ENCODE measurements around the gene RNASEL. TPM values are rescaled to one million over a fixed set of nuclear protein-coding genes. Genes with fewer than 3 reads are reported as not detected.

The RNASEL gene
- total and polyA plus RNA-seq, 9 donors = 6.7 to 15.0 (median 9.7) TPM

- no peaks in the 10 kb centered on the region for H3K27me3 ChIP-seq
- no peaks in the 10 kb centered on the region for H3K9me3 ChIP-seq
- no peak for DNase-seq
- no peaks in the 10 kb centered on the region for H3K36me3 ChIP-seq
- H3K27ac ChIP-seq = no peak overlapping the region
- 85 to 86% (median 86%) methylated on average over 4 of the region's 4 CpGs for WGBS, 3 donors
- intact Hi-C loops (cut with DNase I) = no loop called here
- TF ChIP-seq POLR2A (IDR thresholded peaks at IDR 0.05) (no peak), EP300 (IDR thresholded peaks at IDR 0.05) (no peak), CTCF (IDR thresholded peaks at IDR 0.05) (no peak)
- no peak overlapping the region for H3K4me3 ChIP-seq
- no peaks in the 10 kb centered on the region for H3K4me1 ChIP-seq (ENCODE audit: insufficient read depth)
Observed at GRCh38 chr1:182563095-182563494, 26.0 kb downstream of the RNASEL start.

GRCh38 chr1:182561456-182561855, 27.6 kb downstream of the RNASEL start:
- intact Hi-C loops (cut with DNase I) = no loop called here
- DNase-seq = no peak
- no peak overlapping the region for H3K27ac ChIP-seq

GRCh38 chr1:182560392-182560984, 28.6 kb downstream of the RNASEL start:
- Histone ChIP-seq H3K9me3 (no peaks in the 10 kb centered on the region), H3K27ac (no peak overlapping the region), H3K27me3 (no peaks in the 10 kb centered on the region), H3K4me1 (ENCODE audit: insufficient read depth) (no peaks in the 10 kb centered on the region), H3K4me3 (no peak overlapping the region), H3K36me3 (no peaks in the 10 kb centered on the region)
- WGBS, 3 donors = 54 to 61% (median 58%) methylated on average over 7 of the region's 7 CpGs
- DNase-seq = no peak
- no peak for TF ChIP-seq EP300 (IDR thresholded peaks at IDR 0.05)
- no peak for TF ChIP-seq CTCF (IDR thresholded peaks at IDR 0.05)
- no peak for TF ChIP-seq POLR2A (IDR thresholded peaks at IDR 0.05)
- intact Hi-C loops (cut with DNase I) = no loop called here

More at GRCh38 chr1:182561456-182561855, 27.6 kb downstream of the RNASEL start:
- 72 to 85% (median 83%) methylated on average over 4 of the region's 4 CpGs for WGBS, 3 donors
- H3K27me3 ChIP-seq = no peaks in the 10 kb centered on the region
- no peaks in the 10 kb centered on the region for H3K36me3 ChIP-seq
- TF ChIP-seq CTCF (IDR thresholded peaks at IDR 0.05) (no peak), EP300 (IDR thresholded peaks at IDR 0.05) (no peak), POLR2A (IDR thresholded peaks at IDR 0.05) (no peak)
- H3K4me3 ChIP-seq = no peak overlapping the region
- H3K9me3 ChIP-seq = no peaks in the 10 kb centered on the region
- H3K4me1 ChIP-seq (ENCODE audit: insufficient read depth) = no peaks in the 10 kb centered on the region

- intact Hi-C loops (cut with DNase I) = no loop called here
- Histone ChIP-seq H3K27ac (no peak overlapping the region), H3K36me3 (no peaks in the 10 kb centered on the region), H3K9me3 (no peaks in the 10 kb centered on the region), H3K27me3 (no peaks in the 10 kb centered on the region), H3K4me3 (no peak overlapping the region), H3K4me1 (ENCODE audit: insufficient read depth) (no peaks in the 10 kb centered on the region)
- TF ChIP-seq EP300 (IDR thresholded peaks at IDR 0.05) (no peak), CTCF (IDR thresholded peaks at IDR 0.05) (no peak)
- no peak for DNase-seq
Observed at GRCh38 chr1:182556279-182556678, 32.8 kb downstream of the RNASEL start.
